GM23338 (cell line): ENCODE results near the gene PRTFDC1. TPM values are rescaled to one million over a fixed set of nuclear protein-coding genes. Genes with fewer than 3 reads are reported as not detected.

Experiments
- ATAC-seq: fragments of 200-7000 bp; cut with Tn5 transposase; 3 replicates; pipeline ENCODE4 v1.9.1; 2020
- DNase-seq: peaks from one replicate; pipeline ENCODE4 v3.0.0-alpha.2; 2015; ENCODE audit warnings: low spot score
- H2AFZ ChIP-seq: fragments of 200-600 bp; sonication (generic); 2 replicates; pipeline ENCODE4 v1.8.0; 2016; ENCODE audit warnings: antibody characterized with exemption, mild to moderate bottlenecking, moderate library complexity
- H3F3A ChIP-seq: fragments of 200-600 bp; sonication (generic); replicated peaks from 2 replicates; pipeline ENCODE4 v1.8.0; 2017; ENCODE audit warnings: antibody characterized with exemption, mixed run types, low read depth
- H3K27ac ChIP-seq: fragments of 200-600 bp; sonication (generic); 2 replicates; pipeline ENCODE4 v1.6.1; 2016; ENCODE audit warnings: low read depth
- H3K27me3 ChIP-seq: fragments of 200-600 bp; sonication (generic); 2 replicates; pipeline ENCODE4 v1.8.0; 2016; ENCODE audit warnings: mild to moderate bottlenecking, mixed run types, moderate library complexity; ENCODE audit not compliant: insufficient read depth
- H3K36me3 ChIP-seq: fragments of 200-600 bp; sonication (generic); 2 replicates; pipeline ENCODE4 v1.8.0; 2016; ENCODE audit warnings: mild to moderate bottlenecking; ENCODE audit not compliant: insufficient read depth
- H3K4me1 ChIP-seq: fragments of 200-600 bp; sonication (generic); 2 replicates; pipeline ENCODE4 v1.8.0; 2016; ENCODE audit warnings: mild to moderate bottlenecking, moderate library complexity; ENCODE audit not compliant: insufficient read depth
- H3K4me2 ChIP-seq: fragments of 200-600 bp; sonication (generic); 2 replicates; pipeline ENCODE4 v1.7.1; 2017; ENCODE audit warnings: mixed run types
- H3K4me3 ChIP-seq: fragments of 200-600 bp; sonication (generic); 2 replicates; pipeline ENCODE4 v1.6.1; 2016; ENCODE audit warnings: mixed run types
- H3K79me2 ChIP-seq: fragments of 200-600 bp; sonication (generic); replicated peaks from 2 replicates; pipeline ENCODE4 v1.8.0; 2017; ENCODE audit warnings: mild to moderate bottlenecking; ENCODE audit not compliant: insufficient read depth
- H3K9me2 ChIP-seq: fragments of 200-600 bp; sonication (generic); 2 replicates; pipeline ENCODE4 v1.8.0; 2017; ENCODE audit not compliant: insufficient read depth
- H4K20me1 ChIP-seq: fragments of 200-600 bp; sonication (generic); replicated peaks from 2 replicates; pipeline ENCODE4 v1.8.0; 2017; ENCODE audit warnings: mild to moderate bottlenecking; ENCODE audit not compliant: insufficient read depth
- H3K27ac Mint-ChIP-seq: 2 replicates; pipeline ENCODE4 v1.8.0; 2020; ENCODE audit warnings: inconsistent platforms, mild to moderate bottlenecking, moderate library complexity, mixed read lengths
- H3K27me3 Mint-ChIP-seq: 3 replicates; pipeline ENCODE4 v1.8.0; 2022; ENCODE audit warnings: low read depth, mild to moderate bottlenecking, moderate library complexity, mixed read lengths, inconsistent platforms; ENCODE audit not compliant: insufficient read depth, poor library complexity
- H3K36me3 Mint-ChIP-seq: 3 replicates; pipeline ENCODE4 v1.8.0; 2021; ENCODE audit warnings: low read depth, mild to moderate bottlenecking, inconsistent platforms, moderate library complexity, mixed read lengths
- H3K4me1 Mint-ChIP-seq: 3 replicates; pipeline ENCODE4 v1.8.0; 2020; ENCODE audit warnings: mild to moderate bottlenecking, inconsistent platforms, mixed read lengths
- H3K4me3 Mint-ChIP-seq: 3 replicates; pipeline ENCODE4 v1.8.0; 2021; ENCODE audit warnings: moderate library complexity, mild to moderate bottlenecking, inconsistent platforms, mixed read lengths
- H3K9me3 Mint-ChIP-seq: 3 replicates; pipeline ENCODE4 v1.8.0; 2020; ENCODE audit warnings: moderate library complexity, mild to moderate bottlenecking, inconsistent platforms, mixed read lengths
- EZH2 ChIP-seq: fragments of 200-600 bp; sonication (generic); IDR thresholded peaks from one replicate; pipeline ENCODE4 v1.8.0; 2017; ENCODE audit warnings: antibody characterized with exemption, mild to moderate bottlenecking, low read depth; ENCODE audit not compliant: unreplicated experiment
- JUNB ChIP-seq: IDR thresholded peaks from one replicate; pipeline ENCODE4 v1.6.1; 2016; ENCODE audit warnings: antibody characterized with exemption; ENCODE audit not compliant: unreplicated experiment
- POLR2AphosphoS5 ChIP-seq: IDR thresholded peaks from 2 replicates; pipeline ENCODE4 v1.6.1; 2016; ENCODE audit warnings: antibody characterized with exemption, low read depth
- polyA plus RNA-seq: library from polyadenylated mRNA; unstranded; fragments of >200 nt; fragmentation: Nextera tagmentation; extraction: Ambion mirVana; gene quantifications from 2 replicates; pipeline ENCODE4 v1.2.1, GENCODE V29; 2016
- total RNA-seq: library from RNA; depleted of rRNA; stranded (reverse); fragments of >200 nt; shearing (Covaris generic); gene quantifications from 2 replicates; pipeline ENCODE4 v1.2.3, GENCODE V29; 2014
- TF ChIP-seq, protein P1 (sequence below): IDR thresholded peaks from one replicate; pipeline ENCODE4 v1.6.1; 2018; ENCODE audit warnings: antibody characterized with exemption; ENCODE audit not compliant: unreplicated experiment

The PRTFDC1 gene
- total and polyA plus RNA-seq, 2 experiments from 2014 or later: 7.9 to 9.1 TPM

DNA sequence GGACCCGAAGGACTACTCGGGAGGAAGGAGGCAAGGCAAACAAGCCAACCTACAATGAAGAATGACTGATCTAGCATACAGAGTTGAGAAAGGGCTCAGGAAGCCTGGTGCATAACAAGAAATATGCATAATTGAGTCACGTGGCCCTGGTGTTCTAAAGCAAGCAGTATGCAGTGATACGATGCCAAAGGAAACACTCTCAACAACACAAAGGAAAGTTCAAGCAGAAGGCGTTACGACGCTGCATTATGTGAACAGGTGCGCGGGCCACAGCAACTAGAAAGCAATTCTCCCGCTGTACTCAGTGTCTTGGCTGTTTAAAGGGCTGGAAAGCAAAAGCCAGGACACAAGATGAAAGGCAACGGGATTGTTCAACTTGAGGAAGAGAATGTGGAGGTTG is 100.8 kb downstream of the PRTFDC1 start (continued):
- TF ChIP-seq, protein P1, sequence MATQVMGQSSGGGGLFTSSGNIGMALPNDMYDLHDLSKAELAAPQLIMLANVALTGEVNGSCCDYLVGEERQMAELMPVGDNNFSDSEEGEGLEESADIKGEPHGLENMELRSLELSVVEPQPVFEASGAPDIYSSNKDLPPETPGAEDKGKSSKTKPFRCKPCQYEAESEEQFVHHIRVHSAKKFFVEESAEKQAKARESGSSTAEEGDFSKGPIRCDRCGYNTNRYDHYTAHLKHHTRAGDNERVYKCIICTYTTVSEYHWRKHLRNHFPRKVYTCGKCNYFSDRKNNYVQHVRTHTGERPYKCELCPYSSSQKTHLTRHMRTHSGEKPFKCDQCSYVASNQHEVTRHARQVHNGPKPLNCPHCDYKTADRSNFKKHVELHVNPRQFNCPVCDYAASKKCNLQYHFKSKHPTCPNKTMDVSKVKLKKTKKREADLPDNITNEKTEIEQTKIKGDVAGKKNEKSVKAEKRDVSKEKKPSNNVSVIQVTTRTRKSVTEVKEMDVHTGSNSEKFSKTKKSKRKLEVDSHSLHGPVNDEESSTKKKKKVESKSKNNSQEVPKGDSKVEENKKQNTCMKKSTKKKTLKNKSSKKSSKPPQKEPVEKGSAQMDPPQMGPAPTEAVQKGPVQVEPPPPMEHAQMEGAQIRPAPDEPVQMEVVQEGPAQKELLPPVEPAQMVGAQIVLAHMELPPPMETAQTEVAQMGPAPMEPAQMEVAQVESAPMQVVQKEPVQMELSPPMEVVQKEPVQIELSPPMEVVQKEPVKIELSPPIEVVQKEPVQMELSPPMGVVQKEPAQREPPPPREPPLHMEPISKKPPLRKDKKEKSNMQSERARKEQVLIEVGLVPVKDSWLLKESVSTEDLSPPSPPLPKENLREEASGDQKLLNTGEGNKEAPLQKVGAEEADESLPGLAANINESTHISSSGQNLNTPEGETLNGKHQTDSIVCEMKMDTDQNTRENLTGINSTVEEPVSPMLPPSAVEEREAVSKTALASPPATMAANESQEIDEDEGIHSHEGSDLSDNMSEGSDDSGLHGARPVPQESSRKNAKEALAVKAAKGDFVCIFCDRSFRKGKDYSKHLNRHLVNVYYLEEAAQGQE: no peak

DNA sequence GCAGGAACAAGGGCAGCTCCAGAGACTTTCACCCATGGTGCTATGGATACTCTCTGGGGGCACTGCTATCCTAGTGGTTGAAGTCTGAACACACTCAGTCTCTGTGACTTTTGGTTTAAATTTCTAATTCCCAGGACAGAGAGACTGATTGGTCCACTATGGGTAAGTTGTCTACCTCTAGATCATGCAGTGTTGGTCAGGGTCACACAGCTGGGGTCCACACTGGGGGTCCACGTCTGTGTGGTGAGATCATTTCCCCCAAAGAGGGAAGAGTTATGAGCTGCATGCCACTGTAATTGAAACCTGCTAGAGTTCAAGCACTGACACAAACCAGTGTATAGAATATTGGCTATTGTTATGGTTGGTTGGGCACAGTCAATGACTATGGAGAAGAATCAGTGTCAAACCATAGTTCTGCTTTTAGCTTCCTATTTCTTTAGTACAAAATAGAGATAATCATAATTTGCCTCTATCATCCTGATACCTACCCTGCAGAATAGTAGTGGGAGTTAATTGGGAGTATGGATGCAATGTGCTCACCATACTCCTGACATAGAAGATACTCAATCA is 101.6 kb downstream of the PRTFDC1 start:
- no peaks in the 10 kb centered on the region for H3K36me3 Mint-ChIP-seq
- H3K27me3 ChIP-seq: no peaks in the 10 kb centered on the region
- no peak overlapping the region for H3K4me2 ChIP-seq
- H3K27me3 Mint-ChIP-seq: peaks cover 5% of the 10 kb centered on the region
- H2AFZ ChIP-seq: no peak overlapping the region
- no peaks in the 10 kb centered on the region for H3K36me3 ChIP-seq
- no peak for DNase-seq
- H3K4me1 Mint-ChIP-seq: peaks cover 32% of the 10 kb centered on the region
- TF ChIP-seq EZH2 (no peak), JUNB (no peak), POLR2AphosphoS5 (no peak)
- TF ChIP-seq, protein P1: no peak
- H3K4me1 ChIP-seq: peaks cover 38% of the 10 kb centered on the region
- no peaks in the 10 kb centered on the region for H4K20me1 ChIP-seq
- H3K27ac ChIP-seq: no peak overlapping the region
- H3K9me3 Mint-ChIP-seq: no peaks in the 10 kb centered on the region
- no peak overlapping the region for H3K27ac Mint-ChIP-seq
- H3K9me2 ChIP-seq: no peaks in the 10 kb centered on the region
- ATAC-seq: peak; percentile 52
- no peaks in the 10 kb centered on the region for H3K79me2 ChIP-seq
- no peak overlapping the region for H3K4me3 ChIP-seq
- no peaks in the 10 kb centered on the region for H3F3A ChIP-seq
- no peak overlapping the region for H3K4me3 Mint-ChIP-seq
